OCI-LY3 (cell line): ENCODE measurements around the gene GLT1D1.

Experiments
- CTCF ChIP-seq: fragments of 200-600, 300-600 bp; sonication (generic); IDR thresholded peaks from 2 replicates; pipeline ENCODE4 v1.5.1; 2014; ENCODE audit warnings: antibody characterized with exemption, low read length, low read depth
- EZH2phosphoT487 ChIP-seq: fragments of 200-600 bp; shearing (Covaris generic); IDR thresholded peaks from 2 replicates; pipeline ENCODE4 v1.6.1; 2018; ENCODE audit warnings: antibody characterized with exemption, mixed run types, low read depth

GRCh38 chr12:128995619-128996018 is 142.3 kb downstream of the GLT1D1 start:
- no peak for TF ChIP-seq CTCF
- no peak for TF ChIP-seq EZH2phosphoT487
